Left lung (tissue), 10 donors: ENCODE data around the gene DAB2IP. TPM values are rescaled to one million over a fixed set of nuclear protein-coding genes. Genes with fewer than 3 reads are reported as not detected.

Experiments
- ATAC-seq: fragments of 200-7000 bp; cut with Tn5 transposase; one replicate; pipeline ENCODE4 v1.9.1; 2020; ENCODE audit warnings: moderate library complexity
- DNase-seq, 4 donors: peaks; one replicate each; pipeline ENCODE4 v3.0.0-alpha.2; 2013 to 2020
- H3K27ac ChIP-seq, 2 donors: fragments of 200-600 bp; sonication (generic) in 1 of 2; one replicate each; pipeline versions ENCODE4 v1.5.0 to v1.8.0; 2020 to 2021
- H3K27me3 ChIP-seq, 2 donors: fragments of 200-600 bp; sonication (generic) in 1 of 2; one replicate each; pipeline versions ENCODE4 v1.5.0 to v1.8.0; 2020 to 2021
- H3K36me3 ChIP-seq, 2 donors: fragments of 200-600 bp; sonication (generic) in 1 of 2; one replicate each; pipeline versions ENCODE4 v1.5.0 to v1.8.0; 2020 to 2021
- H3K4me1 ChIP-seq, 2 donors: fragments of 200-600 bp; one replicate each; pipeline ENCODE4 v1.8.0; 2021
- H3K4me3 ChIP-seq, 2 donors: fragments of 200-600 bp; sonication (generic) in 1 of 2; one replicate each; pipeline versions ENCODE4 v1.5.0 to v1.8.0; 2020 to 2021; ENCODE audit warnings: mild to moderate bottlenecking in 1 of 2
- H3K9me3 ChIP-seq, 2 donors: fragments of 200-600 bp; sonication (generic) in 1 of 2; one replicate each; pipeline versions ENCODE4 v1.5.0 to v1.8.0; 2020 to 2021
- intact Hi-C, 2 donors: fragments of 100-400 bp; cut with DNase I; formaldehyde crosslinking; loops; one replicate each; pipeline versions ENCODE4 v1.11.2 to v1.14.2; 2022
- polyA plus RNA-seq, 6 donors: library from polyadenylated mRNA; unstranded; fragments of 120-200 nt; gene quantifications; one replicate each; pipeline ENCODE4 v1.2.1, GENCODE V29; 2013; ENCODE audit not compliant: insufficient read length in 6 of 6
- total RNA-seq, 2 donors: library from RNA; stranded (reverse); fragmentation: NEBNext Ultra II Directional; extraction: Animal tissue kit (Norgen Biotek cat#: 25700); gene quantifications; one replicate each; pipeline ENCODE4 v1.2.1, GENCODE V29; 2021
- TF ChIP-seq, protein P1 (sequence below), 2 donors: fragments of 200-600 bp; sonication (generic) in 1 of 2; IDR thresholded peaks; one replicate each; pipeline versions ENCODE4 v1.5.0 to v1.8.0; 2021; ENCODE audit warnings: antibody characterized with exemption in 2 of 2
- donor health status: DM: no; HTN: yes; CAD: no.
- donor health status: DM: no; HTN: no; CAD: no.

The DAB2IP gene
- total and polyA plus RNA-seq, 8 donors: 25.0 to 53.4 (median 34.6) TPM

DNA sequence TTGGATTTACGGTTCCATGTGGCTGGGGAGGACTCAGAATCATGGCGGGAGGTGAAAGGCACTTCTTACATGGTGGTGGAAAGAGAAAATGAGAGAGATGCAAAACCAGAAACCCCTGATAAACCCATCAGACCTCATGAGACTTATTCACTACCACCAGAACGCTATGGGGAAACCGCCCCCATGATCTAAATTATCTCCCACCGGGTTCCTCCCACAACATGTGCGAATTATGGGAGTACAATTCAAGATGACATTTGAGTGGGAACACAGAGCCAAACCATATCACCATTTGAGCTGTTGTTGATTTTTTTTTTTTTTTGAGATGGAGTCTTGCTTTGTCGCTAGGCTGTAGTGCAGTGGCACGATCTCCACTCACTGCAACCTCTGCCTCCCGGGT is 16.5 kb downstream of the DAB2IP start:
- Histone ChIP-seq H3K4me3 (no peak overlapping the region), H3K27me3 (no peaks in the 10 kb centered on the region), H3K27ac (no peak overlapping the region), H3K4me1 (no peaks in the 10 kb centered on the region), H3K9me3 (no peaks in the 10 kb centered on the region), H3K36me3 (no peaks in the 10 kb centered on the region)
- ATAC-seq (no peak), DNase-seq (no peak)
- TF ChIP-seq, protein P1, sequence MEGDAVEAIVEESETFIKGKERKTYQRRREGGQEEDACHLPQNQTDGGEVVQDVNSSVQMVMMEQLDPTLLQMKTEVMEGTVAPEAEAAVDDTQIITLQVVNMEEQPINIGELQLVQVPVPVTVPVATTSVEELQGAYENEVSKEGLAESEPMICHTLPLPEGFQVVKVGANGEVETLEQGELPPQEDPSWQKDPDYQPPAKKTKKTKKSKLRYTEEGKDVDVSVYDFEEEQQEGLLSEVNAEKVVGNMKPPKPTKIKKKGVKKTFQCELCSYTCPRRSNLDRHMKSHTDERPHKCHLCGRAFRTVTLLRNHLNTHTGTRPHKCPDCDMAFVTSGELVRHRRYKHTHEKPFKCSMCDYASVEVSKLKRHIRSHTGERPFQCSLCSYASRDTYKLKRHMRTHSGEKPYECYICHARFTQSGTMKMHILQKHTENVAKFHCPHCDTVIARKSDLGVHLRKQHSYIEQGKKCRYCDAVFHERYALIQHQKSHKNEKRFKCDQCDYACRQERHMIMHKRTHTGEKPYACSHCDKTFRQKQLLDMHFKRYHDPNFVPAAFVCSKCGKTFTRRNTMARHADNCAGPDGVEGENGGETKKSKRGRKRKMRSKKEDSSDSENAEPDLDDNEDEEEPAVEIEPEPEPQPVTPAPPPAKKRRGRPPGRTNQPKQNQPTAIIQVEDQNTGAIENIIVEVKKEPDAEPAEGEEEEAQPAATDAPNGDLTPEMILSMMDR (IDR thresholded peaks at IDR 0.05): no peak
- intact Hi-C loops: no loop called here

DNA sequence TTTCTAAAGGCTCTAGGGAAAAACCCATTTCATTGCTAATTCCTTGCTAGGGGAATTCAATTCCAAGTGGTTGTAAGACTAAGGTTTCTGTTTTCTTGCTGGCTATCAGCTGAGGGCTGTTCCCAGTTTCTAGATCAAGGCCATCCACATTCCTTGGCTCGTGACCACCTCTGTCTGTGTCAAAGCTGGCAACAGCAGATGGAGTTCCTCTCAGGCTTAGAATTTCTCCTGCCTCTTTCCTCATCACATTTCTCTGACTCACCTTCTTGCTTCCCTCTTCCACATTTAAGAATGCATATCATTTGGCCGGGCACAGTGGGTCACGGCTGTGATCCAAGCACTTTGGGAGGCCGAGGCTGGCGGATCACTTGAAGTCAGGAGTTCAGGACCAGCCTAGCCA is 19.0 kb downstream of the DAB2IP start:
- intact Hi-C loops: no loop called here
- no peak for DNase-seq
- Histone ChIP-seq H3K27ac (no peak overlapping the region), H3K36me3 (no peaks in the 10 kb centered on the region), H3K9me3 (no peaks in the 10 kb centered on the region), H3K27me3 (no peaks in the 10 kb centered on the region), H3K4me1 (no peaks in the 10 kb centered on the region), H3K4me3 (no peak overlapping the region)
- TF ChIP-seq, protein P1 (IDR thresholded peaks at IDR 0.05): no peak
- no peak for ATAC-seq

DNA sequence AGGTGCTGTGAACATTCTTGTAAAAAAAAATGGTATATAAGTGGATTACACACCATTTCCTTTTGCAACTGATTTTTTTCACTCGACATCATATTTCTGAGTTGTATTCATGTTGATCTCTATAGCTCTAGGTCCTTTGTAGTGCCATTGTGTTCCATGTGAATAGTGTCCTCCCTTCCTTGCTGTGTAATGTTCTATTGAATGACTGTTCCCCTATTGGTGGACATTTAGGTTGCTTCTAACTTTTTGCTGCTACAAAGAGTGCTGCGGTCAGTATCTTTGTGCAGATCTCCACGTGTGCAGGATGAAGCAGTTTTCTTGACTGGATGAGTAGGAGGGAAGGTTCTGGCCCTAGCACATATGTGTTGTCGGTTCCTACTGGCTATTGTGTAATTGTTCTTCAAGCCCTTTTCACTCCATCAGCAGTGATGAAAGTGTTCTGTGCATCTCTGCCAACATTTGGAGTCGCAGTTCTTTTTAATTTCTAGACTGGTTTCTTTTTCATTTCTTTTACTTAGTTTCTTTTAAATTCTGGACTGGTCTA is 20.2 kb downstream of the DAB2IP start:
- peak; percentile 30 for ATAC-seq
- Histone ChIP-seq H3K9me3 (no peaks in the 10 kb centered on the region), H3K4me1 (no peaks in the 10 kb centered on the region), H3K27ac (no peak overlapping the region), H3K27me3 (no peaks in the 10 kb centered on the region), H3K4me3 (no peak overlapping the region), H3K36me3 (no peaks in the 10 kb centered on the region)
- intact Hi-C loops: no loop called here
- TF ChIP-seq, protein P1 (IDR thresholded peaks at IDR 0.05): no peak
- no peak for DNase-seq

DNA sequence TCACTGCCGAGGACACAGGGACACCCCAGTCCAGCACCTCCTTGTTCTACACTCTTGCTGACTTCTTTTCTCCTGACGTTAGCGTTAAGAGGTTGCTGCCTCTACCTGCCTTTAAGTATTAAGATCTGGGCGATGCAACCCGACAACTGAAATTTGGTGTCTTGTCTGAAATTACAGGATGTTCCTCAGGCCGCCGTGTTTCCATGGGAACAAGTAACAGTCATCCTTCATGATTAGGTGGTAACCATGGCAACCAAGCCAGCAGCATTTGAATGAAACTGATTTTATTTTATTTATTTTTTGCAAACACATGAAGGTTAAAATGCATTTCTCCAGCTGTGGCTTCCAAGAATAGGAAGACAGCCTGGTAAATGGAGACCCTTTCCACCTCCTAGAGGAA is 20.8 kb downstream of the DAB2IP start:
- no peak for ATAC-seq
- TF ChIP-seq, protein P1 (IDR thresholded peaks at IDR 0.05): no peak
- no peak overlapping the region for H3K4me3 ChIP-seq
- intact Hi-C loops: no loop called here
- no peaks in the 10 kb centered on the region for H3K4me1 ChIP-seq
- H3K27ac ChIP-seq: no peak overlapping the region
- H3K9me3 ChIP-seq: no peaks in the 10 kb centered on the region
- DNase-seq: no peak
- H3K27me3 ChIP-seq: no peaks in the 10 kb centered on the region
- H3K36me3 ChIP-seq: no peaks in the 10 kb centered on the region

DNA sequence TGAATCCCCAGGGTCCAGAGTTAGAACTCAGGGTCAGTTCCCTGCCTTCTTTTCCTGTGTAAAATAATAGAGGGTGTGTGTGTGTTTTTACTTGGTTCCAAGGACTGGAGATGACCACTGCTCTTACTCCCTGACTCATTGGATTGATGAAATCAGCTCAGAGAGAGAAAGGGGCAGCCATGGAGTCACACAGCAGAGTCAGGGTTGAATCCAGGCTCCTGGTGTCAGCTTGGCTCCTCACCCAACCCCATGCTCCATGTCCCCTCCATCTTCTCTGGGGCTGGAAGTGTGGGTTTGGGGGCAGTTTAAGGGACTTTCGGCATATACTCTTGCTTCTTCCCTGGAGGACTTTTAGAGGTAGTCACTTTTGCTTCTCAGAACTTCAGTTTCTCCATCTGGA is 21.6 kb downstream of the DAB2IP start:
- Histone ChIP-seq H3K36me3 (no peaks in the 10 kb centered on the region), H3K27me3 (no peaks in the 10 kb centered on the region), H3K27ac (no peak overlapping the region), H3K4me1 (no peaks in the 10 kb centered on the region), H3K4me3 (no peak overlapping the region), H3K9me3 (no peaks in the 10 kb centered on the region)
- DNase-seq (no peak), ATAC-seq (no peak)
- TF ChIP-seq, protein P1 (IDR thresholded peaks at IDR 0.05): no peak
- intact Hi-C loops: no loop called here
